K562 (cell line): ENCODE results near the gene RYR1. TPM values are rescaled to one million over a fixed set of nuclear protein-coding genes. Genes with fewer than 3 reads are reported as not detected.

Experiments
- ATAC-seq: fragments of 200-7000 bp; cut with Tn5 transposase; 3 replicates; pipeline ENCODE4 v1.9.1; 2020; ENCODE audit warnings: moderate library complexity
- BruUV-seq: library from RNA; stranded (reverse); fragments of 400-500 nt; replicated peaks from 2 replicates; lab custom pipeline; 2021; lab: Mats Ljungman, UMichigan
- CTCF ChIA-PET: fragments of 300-600 bp; formaldehyde crosslinking; extraction: SDS; loops from one replicate; lab custom pipeline; 2021; ENCODE audit warnings: low intra/inter-chr PET ratio; lab: Yijun Ruan, JAX
- POLR2A ChIA-PET: fragments of 300-600, 350-650 bp; sonication (Branson Sonifier 250); formaldehyde crosslinking; extraction: SDS; loops from one replicate; lab custom pipeline; 2021; ENCODE audit warnings: antibody characterized with exemption, inconsistent platforms; lab: Yijun Ruan, JAX
- DNase-seq, 4 experiments: peaks; one replicate each; pipeline versions ENCODE4 v3.0.0 to v3.0.0-alpha.2; 2011 to 2018; ENCODE audit warnings: low spot score in 3 of 4, mixed read lengths in 3 of 4; ENCODE audit errors: extremely low read depth in 1 of 4
- FAIRE-seq: peaks from 2 replicates; lab custom pipeline; 2011; peaks lifted over from hg19 to GRCh38; lab: Jason Lieb, UNC
- H2AFZ ChIP-seq: 2 replicates; pipeline ENCODE4 v1.6.0; 2011; ENCODE audit warnings: low read depth, low read length, control low read depth, inconsistent platforms
- H3K27ac ChIP-seq: fragments of 200-600 bp; 3 replicates; pipeline ENCODE4 v1.8.0; 2011; ENCODE audit warnings: low read depth, mild to moderate bottlenecking, control low read depth, inconsistent platforms, low read length, moderate library complexity, mixed read lengths; ENCODE audit errors: extremely low read depth
- H3K27me3 ChIP-seq, 2 experiments: fragments of 300-600 bp in 1 of 2; 2 replicates in 1 of 2; 3 replicates in 1 of 2; pipeline versions ENCODE4 v1.6.0 to v1.8.0; 2011; ENCODE audit warnings: inconsistent platforms in 2 of 2, low read length in 2 of 2, mild to moderate bottlenecking in 1 of 2, mixed read lengths in 1 of 2, moderate library complexity in 1 of 2; ENCODE audit not compliant: control insufficient read depth in 2 of 2, insufficient read depth in 2 of 2
- H3K36me3 ChIP-seq: fragments of 300-600 bp; 3 replicates; pipeline ENCODE4 v1.8.0; 2011; ENCODE audit warnings: mild to moderate bottlenecking, low read length, inconsistent platforms; ENCODE audit not compliant: control insufficient read depth, insufficient read depth
- H3K4me1 ChIP-seq, 2 experiments: fragments of 200-600 bp in 1 of 2; replicated peaks in 1 of 2; 2 replicates in 1 of 2; 3 replicates in 1 of 2; pipeline versions ENCODE4 v1.5.1 to v1.8.0; 2011; ENCODE audit warnings: inconsistent platforms in 2 of 2, low read length in 2 of 2, mild to moderate bottlenecking in 1 of 2, mixed read lengths in 1 of 2, moderate library complexity in 1 of 2; ENCODE audit not compliant: control insufficient read depth in 2 of 2, insufficient read depth in 2 of 2
- H3K4me2 ChIP-seq: 2 replicates; pipeline ENCODE4 v1.6.1; 2011; ENCODE audit warnings: low read length, control low read depth, inconsistent platforms, mixed read lengths; ENCODE audit not compliant: insufficient read depth
- H3K4me3 ChIP-seq: fragments of 200-600 bp; sonication (generic), shearing (Covaris generic); 2 replicates; pipeline ENCODE4 v1.5.1; 2016; ENCODE audit warnings: control low read depth, inconsistent platforms
- H3K79me2 ChIP-seq: fragments of 200-600 bp; 3 replicates; pipeline ENCODE4 v1.8.0; 2011; ENCODE audit warnings: low read length, inconsistent platforms; ENCODE audit not compliant: control insufficient read depth, insufficient read depth
- H3K9ac ChIP-seq, 2 experiments: 2 replicates each; pipeline versions ENCODE4 v1.6.0 to v1.6.1; 2011; ENCODE audit warnings: low read depth in 2 of 2, low read length in 2 of 2, control low read depth in 1 of 2, inconsistent platforms in 1 of 2, mild to moderate bottlenecking in 1 of 2, mixed read lengths in 1 of 2; ENCODE audit not compliant: insufficient read depth in 1 of 2
- H3K9me1 ChIP-seq: one replicate; pipeline ENCODE4 v1.6.0; 2011; ENCODE audit warnings: inconsistent platforms, mild to moderate bottlenecking, low read length, moderate library complexity; ENCODE audit not compliant: control insufficient read depth, insufficient read depth
- H3K9me3 ChIP-seq: replicated peaks from 2 replicates; pipeline ENCODE4 v1.5.1; 2011; ENCODE audit warnings: low read depth, low read length, inconsistent platforms; ENCODE audit not compliant: control insufficient read depth, insufficient read depth
- H4K20me1 ChIP-seq: replicated peaks from 2 replicates; pipeline ENCODE4 v1.6.1; 2011; ENCODE audit warnings: low read length, inconsistent platforms, mixed read lengths; ENCODE audit not compliant: control insufficient read depth, insufficient read depth
- BDP1 ChIP-seq: IDR thresholded peaks from 3 replicates; pipeline ENCODE4 v1.6.1; 2011; ENCODE audit not compliant: insufficient read length, insufficient read depth
- CREB1 ChIP-seq, 2 experiments: sonication (generic) in 1 of 2; formaldehyde crosslinking in 1 of 2; IDR thresholded peaks; 2 replicates each; pipeline versions ENCODE4 v1.6.1 to v1.8.0; 2012 to 2022; ENCODE audit warnings: inconsistent platforms in 1 of 2, mild to moderate bottlenecking in 1 of 2, missing genetic modification reagents in 1 of 2, moderate library complexity in 1 of 2
- DDX20 ChIP-seq: fragments of 450-650 bp; IDR thresholded peaks from 2 replicates; pipeline ENCODE4 v1.6.1; 2016; ENCODE audit warnings: missing genetic modification characterization, low read depth, mild to moderate bottlenecking, missing compliant biosample characterization, moderate library complexity
- DIDO1 ChIP-seq: fragments of 450-650 bp; IDR thresholded peaks from 2 replicates; pipeline ENCODE4 v1.6.1; 2016; ENCODE audit warnings: low read depth, missing biosample characterization, missing genetic modification characterization
- HDAC2 ChIP-seq: fragments of 450-650 bp; IDR thresholded peaks from 2 replicates; pipeline ENCODE4 v1.6.1; 2016; ENCODE audit warnings: mild to moderate bottlenecking
- MCM2 ChIP-seq: fragments of 450-650 bp; IDR thresholded peaks from 2 replicates; pipeline ENCODE4 v1.6.1; 2017; ENCODE audit warnings: low read depth, mild to moderate bottlenecking
- PTTG1 ChIP-seq: fragments of 450-650 bp; IDR thresholded peaks from 2 replicates; pipeline ENCODE4 v1.6.1; 2016; ENCODE audit warnings: low read depth, mild to moderate bottlenecking, missing genetic modification characterization, missing compliant biosample characterization
- SNAPC5 ChIP-seq: fragments of 250-450 bp; sonication (Bioruptor Pico); IDR thresholded peaks from 2 replicates; pipeline ENCODE4 v1.8.0; 2021; ENCODE audit warnings: moderate library complexity, mild to moderate bottlenecking, inconsistent platforms
- STAG1 ChIP-seq: sonication (generic); formaldehyde crosslinking; IDR thresholded peaks from 2 replicates; pipeline ENCODE4 v1.5.0; 2020; ENCODE audit warnings: missing genetic modification reagents, borderline replicate concordance
- ZBTB17 ChIP-seq: fragments of 450-650 bp; formaldehyde crosslinking; IDR thresholded peaks from 2 replicates; pipeline ENCODE4 v1.4.0; 2020; ENCODE audit warnings: mild to moderate bottlenecking
- WGBS: fragments of 100-300 bp; shearing (Covaris generic); methylation state at CpG from one replicate; pipeline ENCODE4 v1.1.6; 2016; ENCODE audit warnings: low coverage, mixed read lengths; ENCODE audit not compliant: insufficient coverage; ENCODE audit errors: missing lambda C conversion rate; 5-methylcytosine and 5-hydroxymethylcytosine counted together
- in situ Hi-C: fragments of 300-500 bp; cut with MboI; formaldehyde crosslinking; loops from 4 replicates; pipeline ENCODE4 v1.15.0; 2018; ENCODE audit warnings: inconsistent platforms, mixed read lengths
- intact Hi-C: fragments of 100-400 bp; cut with micrococcal nuclease; formaldehyde crosslinking; loops from 2 replicates; pipeline ENCODE4 v1.14.2; 2022
- polyA plus RNA-seq, 8 experiments: library from polyadenylated mRNA; depleted of rRNA in 4 of 8; stranded (reverse) in 5 of 8; unstranded in 3 of 8; fragments of >200 nt; fragmentation: Nextera tagmentation in 2 of 8; fragmentation: Illumina TruSeq in 1 of 8; extraction: Ambion mirVana in 2 of 8; extraction: Trizol in 1 of 8; gene quantifications; 2 replicates each; pipeline versions ENCODE4 v1.2.1 to v1.2.3, GENCODE V29; 2011 to 2014; ENCODE audit warnings: inconsistent platforms in 1 of 8, missing spikeins in 1 of 8
- total RNA-seq, 7 experiments: library from RNA; depleted of rRNA in 6 of 7; stranded (reverse); fragments of >200 nt in 6 of 7; fragmentation: Illumina TruSeq in 2 of 7; extraction: Trizol in 2 of 7; gene quantifications; 2 replicates each; pipeline versions ENCODE4 v1.2.1 to v1.2.3, GENCODE V29; 2011 to 2021; ENCODE audit warnings: low replicate concordance in 1 of 7

Gene RYR1
- total and polyA plus RNA-seq, 9 of the 15 experiments (the other 6 are each of a cell fraction or from before 2014, with no cell fraction given): 0.11 to 7.4 (median 3.7) TPM

GRCh38 chr19:38395381-38396114, 37.9 kb upstream of the RYR1 start:
- CTCF ChIA-PET: no interaction called here
- Histone ChIP-seq H3K4me3 (no peak overlapping the region), H3K79me2 (no peaks in the 10 kb centered on the region), H3K36me3 (no peaks in the 10 kb centered on the region), H3K9me1 (no peaks in the 10 kb centered on the region), H2AFZ (no peak overlapping the region)
- DNase-seq: no peak
- in situ Hi-C loops: no loop called here
- POLR2A ChIA-PET: no interaction called here
- BruUV-seq: no TSS peak
- TF ChIP-seq ZBTB17 (no peak), MCM2 (no peak), PTTG1 (tag) (no peak), SNAPC5 (CRISPR knock-in tag) (no peak), BDP1 (no peak), CREB1 (IDR thresholded peaks at IDR 0.05) (no peak), CREB1 (CRISPR knock-in tag; IDR thresholded peaks at IDR 0.05) (no peak), DIDO1 (tag) (no peak), DDX20 (tag) (no peak), HDAC2 (no peak), STAG1 (no peak)
- TF ChIP-seq, all 486 proteins: peak for 0
- Histone ChIP-seq H3K9me3 (0 out of 2 replicates have a peak, but pooled peaks cover 2% of the 10 kb centered on the region), H3K9ac (no peak overlapping the region), H4K20me1 (no peaks in the 10 kb centered on the region), H3K27me3 (no peaks in the 10 kb centered on the region), H3K27ac (no peak overlapping the region), H3K4me1 (peaks cover 14 to 25% of the 10 kb centered on the region in 2 experiments; a peak in 4 of 5 replicates), H3K4me2 (no peak overlapping the region)
- ATAC-seq (no peak), FAIRE-seq (no peak)
- WGBS: 98% methylated on average over 26 of the region's 86 CpGs
- intact Hi-C loops: no loop called here
